ENCODE results near the gene TLX3. TPM values are rescaled to one million over a fixed set of nuclear protein-coding genes. Genes with fewer than 3 reads are reported as not detected.

Gene TLX3
- total and polyA plus RNA-seq, 10 of the 15 experiments (the other 5 are each of a cell fraction or from before 2014, with no cell fraction given) = not detected

DNA sequence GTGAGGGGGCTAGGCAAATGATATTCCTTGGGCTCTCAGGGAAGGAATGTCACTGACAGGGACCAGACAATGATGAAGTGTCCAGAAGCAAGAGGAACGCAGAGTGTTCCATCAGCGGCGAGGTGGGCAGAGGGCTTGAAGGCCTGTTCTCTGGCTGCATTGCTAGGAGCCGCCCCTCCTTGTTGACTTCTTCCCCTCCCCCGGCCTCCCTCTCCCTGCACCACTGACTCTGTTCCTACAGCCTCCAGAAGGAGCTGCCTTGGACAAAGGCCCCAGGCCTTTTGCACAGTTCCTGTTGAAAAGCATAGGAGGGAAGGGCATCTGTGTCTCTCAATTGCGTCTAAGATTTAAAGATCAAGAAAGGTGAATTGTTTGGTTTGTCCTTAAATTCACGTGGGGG lies 12.4 kb downstream of the TLX3 start:
- ATAC-seq (no peak), FAIRE-seq (no peak), DNase-seq (ENCODE audit: low read depth, low spot score) (no peak)
- H3K9me3 ChIP-seq (replicated peaks; ENCODE audit: control insufficient read depth, insufficient read depth, low read length) = no peaks in the 10 kb centered on the region
- no peak overlapping the region for H3K4me3 ChIP-seq
- peaks cover 3 to 12% of the 10 kb centered on the region in 2 experiments for H3K27me3 ChIP-seq (replicated peaks in 1 of 2; ENCODE audit: control insufficient read depth in 2 of 2, insufficient read depth in 2 of 2, low read length in 1 of 2)
- no TSS peak for BruUV-seq (replicated peaks)
- no peaks in the 10 kb centered on the region for H3K36me3 ChIP-seq (ENCODE audit: control insufficient read depth in 2 of 2, insufficient read depth in 2 of 2, low read length in 1 of 2)
- H3K79me2 ChIP-seq (ENCODE audit: control insufficient read depth, insufficient read depth, low read length) = no peaks in the 10 kb centered on the region
- H2AFZ ChIP-seq (ENCODE audit: control insufficient read depth, low read depth, low read length) = no peak overlapping the region
- ChIA-PET RAD21 (ENCODE audit: unreplicated experiment) (no interaction called here), SMC1A (ENCODE audit: uncharacterized antibody, unreplicated experiment) (interaction anchor here (1.1 kb wide), 1 partner anchor 8 kb away, joined by 3 read pairs; no protein-coding TSS in a partner anchor), POLR2A (no interaction called here), CTCF (no interaction called here)
- no peak overlapping the region for H3K4me2 ChIP-seq (ENCODE audit: control insufficient read depth, insufficient read depth)
- no peak overlapping the region for H3K27ac ChIP-seq (ENCODE audit: control insufficient read depth, insufficient read depth)
- H3K9ac ChIP-seq (ENCODE audit: control insufficient read depth, insufficient read depth, low read length) = no peak overlapping the region
- 20% methylated on average over 5 of the region's 7 CpGs for WGBS (ENCODE audit: insufficient coverage, insufficient replicate concordance, low lambda C conversion rate, missing lambda C conversion rate)
- in situ Hi-C loops (cut with MboI) (no loop called here), intact Hi-C loops (cut with micrococcal nuclease; ENCODE audit: unreplicated experiment) (no loop called here)
- no peaks in the 10 kb centered on the region for H3K4me1 ChIP-seq (ENCODE audit: control insufficient read depth, insufficient read depth, low read length)
- no peaks in the 10 kb centered on the region for H4K20me1 ChIP-seq (ENCODE audit: control insufficient read depth, insufficient read depth)
- TF ChIP-seq TARDBP (IDR thresholded peaks at IDR 0.05; ENCODE audit: borderline replicate concordance) (no peak), NRF1 (conservative IDR thresholded peaks at IDR 0.05; ENCODE audit: low read depth, low read length) (no peak), STAT1 (conservative IDR thresholded peaks at IDR 0.05) (no peak), ZBED1 (IDR thresholded peaks at IDR 0.05; ENCODE audit: borderline replicate concordance) (no peak), SRF (IDR thresholded peaks at IDR 0.05; ENCODE audit: low read depth in 2 of 2, low read length in 2 of 2) (no peak), TCF12 (IDR thresholded peaks at IDR 0.05; ENCODE audit: low read depth, low read length) (no peak), RB1 (IDR thresholded peaks at IDR 0.05; ENCODE audit: borderline replicate concordance) (no peak), SIN3A (IDR thresholded peaks at IDR 0.05; ENCODE audit: low read depth, low read length) (no peak), POU2F2 (IDR thresholded peaks at IDR 0.05; ENCODE audit: borderline replicate concordance, low read depth, low read length) (no peak), JUNB (IDR thresholded peaks at IDR 0.05) (no peak), SMAD5 (IDR thresholded peaks at IDR 0.05; ENCODE audit: low read depth) (no peak), CBX3 (IDR thresholded peaks at IDR 0.05; ENCODE audit: borderline replicate concordance, low read depth) (no peak), SMARCA5 (IDR thresholded peaks at IDR 0.05) (no peak), ZNF274 (IDR thresholded peaks at IDR 0.05; ENCODE audit: insufficient read depth, insufficient read length) (no peak)
- TF ChIP-seq, protein P1, sequence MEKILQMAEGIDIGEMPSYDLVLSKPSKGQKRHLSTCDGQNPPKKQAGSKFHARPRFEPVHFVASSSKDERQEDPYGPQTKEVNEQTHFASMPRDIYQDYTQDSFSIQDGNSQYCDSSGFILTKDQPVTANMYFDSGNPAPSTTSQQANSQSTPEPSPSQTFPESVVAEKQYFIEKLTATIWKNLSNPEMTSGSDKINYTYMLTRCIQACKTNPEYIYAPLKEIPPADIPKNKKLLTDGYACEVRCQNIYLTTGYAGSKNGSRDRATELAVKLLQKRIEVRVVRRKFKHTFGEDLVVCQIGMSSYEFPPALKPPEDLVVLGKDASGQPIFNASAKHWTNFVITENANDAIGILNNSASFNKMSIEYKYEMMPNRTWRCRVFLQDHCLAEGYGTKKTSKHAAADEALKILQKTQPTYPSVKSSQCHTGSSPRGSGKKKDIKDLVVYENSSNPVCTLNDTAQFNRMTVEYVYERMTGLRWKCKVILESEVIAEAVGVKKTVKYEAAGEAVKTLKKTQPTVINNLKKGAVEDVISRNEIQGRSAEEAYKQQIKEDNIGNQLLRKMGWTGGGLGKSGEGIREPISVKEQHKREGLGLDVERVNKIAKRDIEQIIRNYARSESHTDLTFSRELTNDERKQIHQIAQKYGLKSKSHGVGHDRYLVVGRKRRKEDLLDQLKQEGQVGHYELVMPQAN (conservative IDR thresholded peaks at IDR 0.05) = no peak
- TF ChIP-seq, protein P2, sequence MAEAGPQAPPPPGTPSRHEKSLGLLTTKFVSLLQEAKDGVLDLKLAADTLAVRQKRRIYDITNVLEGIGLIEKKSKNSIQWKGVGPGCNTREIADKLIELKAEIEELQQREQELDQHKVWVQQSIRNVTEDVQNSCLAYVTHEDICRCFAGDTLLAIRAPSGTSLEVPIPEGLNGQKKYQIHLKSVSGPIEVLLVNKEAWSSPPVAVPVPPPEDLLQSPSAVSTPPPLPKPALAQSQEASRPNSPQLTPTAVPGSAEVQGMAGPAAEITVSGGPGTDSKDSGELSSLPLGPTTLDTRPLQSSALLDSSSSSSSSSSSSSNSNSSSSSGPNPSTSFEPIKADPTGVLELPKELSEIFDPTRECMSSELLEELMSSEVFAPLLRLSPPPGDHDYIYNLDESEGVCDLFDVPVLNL (IDR thresholded peaks at IDR 0.05; ENCODE audit: low read depth, low read length) = no peak
- TF ChIP-seq, protein P3, sequence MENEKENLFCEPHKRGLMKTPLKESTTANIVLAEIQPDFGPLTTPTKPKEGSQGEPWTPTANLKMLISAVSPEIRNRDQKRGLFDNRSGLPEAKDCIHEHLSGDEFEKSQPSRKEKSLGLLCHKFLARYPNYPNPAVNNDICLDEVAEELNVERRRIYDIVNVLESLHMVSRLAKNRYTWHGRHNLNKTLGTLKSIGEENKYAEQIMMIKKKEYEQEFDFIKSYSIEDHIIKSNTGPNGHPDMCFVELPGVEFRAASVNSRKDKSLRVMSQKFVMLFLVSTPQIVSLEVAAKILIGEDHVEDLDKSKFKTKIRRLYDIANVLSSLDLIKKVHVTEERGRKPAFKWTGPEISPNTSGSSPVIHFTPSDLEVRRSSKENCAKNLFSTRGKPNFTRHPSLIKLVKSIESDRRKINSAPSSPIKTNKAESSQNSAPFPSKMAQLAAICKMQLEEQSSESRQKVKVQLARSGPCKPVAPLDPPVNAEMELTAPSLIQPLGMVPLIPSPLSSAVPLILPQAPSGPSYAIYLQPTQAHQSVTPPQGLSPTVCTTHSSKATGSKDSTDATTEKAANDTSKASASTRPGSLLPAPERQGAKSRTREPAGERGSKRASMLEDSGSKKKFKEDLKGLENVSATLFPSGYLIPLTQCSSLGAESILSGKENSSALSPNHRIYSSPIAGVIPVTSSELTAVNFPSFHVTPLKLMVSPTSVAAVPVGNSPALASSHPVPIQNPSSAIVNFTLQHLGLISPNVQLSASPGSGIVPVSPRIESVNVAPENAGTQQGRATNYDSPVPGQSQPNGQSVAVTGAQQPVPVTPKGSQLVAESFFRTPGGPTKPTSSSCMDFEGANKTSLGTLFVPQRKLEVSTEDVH (IDR thresholded peaks at IDR 0.05; ENCODE audit: low read depth, partially characterized antibody) = no peak
- TF ChIP-seq, protein P4, sequence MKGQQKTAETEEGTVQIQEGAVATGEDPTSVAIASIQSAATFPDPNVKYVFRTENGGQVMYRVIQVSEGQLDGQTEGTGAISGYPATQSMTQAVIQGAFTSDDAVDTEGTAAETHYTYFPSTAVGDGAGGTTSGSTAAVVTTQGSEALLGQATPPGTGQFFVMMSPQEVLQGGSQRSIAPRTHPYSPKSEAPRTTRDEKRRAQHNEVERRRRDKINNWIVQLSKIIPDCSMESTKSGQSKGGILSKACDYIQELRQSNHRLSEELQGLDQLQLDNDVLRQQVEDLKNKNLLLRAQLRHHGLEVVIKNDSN (IDR thresholded peaks at IDR 0.05; ENCODE audit: borderline replicate concordance, extremely low read length, insufficient read depth, low read depth, low read length) = no peak
